ENCODE measurements around the gene FBXO31. TPM values are rescaled to one million over a fixed set of nuclear protein-coding genes. Genes with fewer than 3 reads are reported as not detected.

Gene FBXO31
- total RNA-seq, 1 donor from 2014 or later: 50.3 TPM

- no peak for ATAC-seq
- DNase-seq (ENCODE audit: low spot score): no peak
- intact Hi-C loops (cut with DNase I): no loop called here
These were observed 28.9 kb upstream of the FBXO31 start for GRCh38 chr16:87412371-87412995.

DNA sequence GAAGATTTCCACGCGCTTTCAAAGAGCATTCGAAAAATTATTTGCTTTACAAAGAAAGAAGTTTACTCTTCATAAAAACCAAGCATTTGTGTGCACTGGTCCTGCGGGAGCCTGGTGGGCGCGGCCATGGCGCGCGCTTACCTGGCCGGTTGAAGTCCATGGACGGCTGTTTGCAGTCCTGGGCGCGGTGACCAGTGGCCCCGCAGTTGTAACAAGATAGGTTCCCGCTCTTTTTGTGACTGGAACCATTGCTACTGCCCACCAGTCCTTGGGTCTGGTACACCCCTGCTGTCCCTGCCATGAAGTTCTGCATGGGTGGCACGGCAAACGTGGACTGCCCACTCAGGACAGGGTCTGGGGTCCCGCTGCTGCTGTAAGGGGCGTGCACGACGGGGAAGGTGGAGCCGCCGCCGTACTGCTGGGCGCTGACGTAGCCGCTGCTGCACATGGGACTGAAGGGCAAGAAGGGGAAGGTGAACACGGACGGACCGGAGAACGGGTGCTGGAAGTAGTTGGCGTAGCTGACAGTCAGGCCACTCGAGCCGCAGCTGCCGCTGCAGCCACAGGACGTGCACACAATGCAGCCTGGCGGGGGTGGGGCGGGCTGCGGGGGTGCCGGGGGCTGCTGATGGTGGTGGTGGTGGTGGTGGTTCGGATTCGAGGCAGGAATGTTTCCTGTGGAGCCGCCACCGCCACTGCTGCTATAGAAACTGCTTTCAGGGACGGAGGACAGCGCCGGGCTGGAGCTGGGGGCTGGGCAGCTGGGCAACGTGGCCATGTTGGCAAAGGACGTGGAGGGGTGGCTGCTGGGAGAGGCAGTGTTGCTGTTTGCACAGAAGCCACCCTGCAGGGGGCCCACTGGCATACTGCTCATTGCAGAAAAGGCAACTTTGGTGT lies 28.0 kb upstream of the FBXO31 start:
- ATAC-seq: no peak
- intact Hi-C loops (cut with DNase I): no loop called here
- DNase-seq (ENCODE audit: low spot score): no peak

- no peak for ATAC-seq
- intact Hi-C loops (cut with DNase I): no loop called here
- no peak for DNase-seq (ENCODE audit: low spot score)
These were observed 27.4 kb upstream of the FBXO31 start for GRCh38 chr16:87410968-87411367.

DNA sequence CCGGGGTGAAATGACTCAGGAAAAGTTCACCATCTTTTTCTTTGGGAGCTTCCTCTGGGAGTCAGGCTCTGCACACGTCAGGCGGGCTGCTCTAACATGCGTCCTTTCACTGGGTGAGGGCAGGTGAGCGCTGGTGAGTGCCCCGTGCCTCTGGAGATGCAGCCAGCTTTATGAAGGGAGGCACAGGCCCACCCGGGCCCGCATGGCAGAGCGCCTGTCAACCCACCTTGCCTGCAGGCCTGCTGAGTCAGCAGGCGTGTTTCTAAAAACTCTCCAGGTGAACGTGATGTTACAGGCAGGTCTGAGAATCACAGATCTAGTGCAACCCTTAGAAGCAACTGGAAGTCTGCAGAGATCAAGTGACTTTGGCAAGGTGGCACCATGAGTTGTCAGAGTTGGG lies 27.0 kb upstream of the FBXO31 start:
- no peak for DNase-seq (ENCODE audit: low spot score)
- intact Hi-C loops (cut with DNase I): no loop called here
- ATAC-seq: no peak

GRCh38 chr16:87409781-87410180 lies 26.2 kb upstream of the FBXO31 start:
- DNase-seq (ENCODE audit: low spot score) (peak; percentile 43), ATAC-seq (no peak)
- intact Hi-C loops (cut with DNase I): no loop called here

DNA sequence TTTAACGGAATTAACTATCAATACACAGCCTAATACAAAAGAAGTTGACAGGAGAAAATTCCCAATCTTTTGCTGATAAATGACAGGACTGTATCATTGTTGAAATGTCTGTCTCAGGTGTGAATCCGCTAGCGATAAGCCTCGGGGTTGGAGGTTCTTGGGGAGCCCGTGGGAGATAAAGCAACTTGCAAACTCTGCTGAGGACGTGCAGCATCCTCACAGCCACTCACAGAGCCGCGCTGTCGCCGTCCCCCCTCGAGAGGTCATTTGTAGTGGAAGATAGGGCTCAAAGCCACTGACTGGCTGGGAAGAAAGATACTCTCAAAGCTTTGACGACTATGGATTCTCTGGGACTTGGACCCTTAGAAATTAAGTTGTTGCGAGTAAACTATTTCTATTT lies 25.6 kb upstream of the FBXO31 start:
- intact Hi-C loops (cut with DNase I): no loop called here
- DNase-seq (ENCODE audit: low spot score) (peak; percentile 47), ATAC-seq (no peak)

- ATAC-seq (peak; percentile 41), DNase-seq (ENCODE audit: low spot score) (peak; percentile 62)
- intact Hi-C loops (cut with DNase I): no loop called here
These were observed 24.0 kb upstream of the FBXO31 start for GRCh38 chr16:87407511-87408112.

DNA sequence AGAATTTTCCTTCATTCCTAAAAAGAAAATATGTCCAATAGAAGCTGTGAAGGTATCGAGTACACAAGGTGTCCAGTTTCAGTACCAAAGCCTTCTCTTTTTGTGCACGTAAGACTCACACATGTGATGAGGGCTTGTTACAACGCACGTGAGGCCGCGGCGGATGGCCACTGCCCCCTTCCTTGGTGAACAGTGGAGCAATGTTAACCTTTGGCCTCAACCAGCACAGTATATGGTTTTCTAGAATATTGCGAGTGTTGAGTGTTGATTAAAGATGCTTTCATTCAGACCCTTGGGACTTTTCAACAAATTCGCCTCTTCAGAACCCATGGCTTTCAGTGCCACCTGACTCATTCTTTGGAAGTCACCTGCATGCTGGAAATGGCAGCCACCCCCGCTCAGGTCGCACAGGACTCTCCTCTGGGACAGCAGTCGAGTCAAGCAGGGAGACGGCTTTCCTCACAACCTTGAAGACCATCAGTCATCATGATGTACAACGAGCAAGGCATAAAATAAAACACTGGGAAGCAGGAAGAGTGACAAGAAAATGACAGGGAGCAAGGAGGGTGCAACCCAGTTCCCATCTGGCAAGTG lies 23.0 kb upstream of the FBXO31 start:
- intact Hi-C loops (cut with DNase I): no loop called here
- ATAC-seq (no peak), DNase-seq (ENCODE audit: low spot score) (peak; percentile 50)

- DNase-seq (ENCODE audit: low spot score): peak; percentile 46
- intact Hi-C loops (cut with DNase I): no loop called here
- ATAC-seq: peak; percentile 17
These were observed 21.4 kb upstream of the FBXO31 start for GRCh38 chr16:87404764-87405625.

DNA sequence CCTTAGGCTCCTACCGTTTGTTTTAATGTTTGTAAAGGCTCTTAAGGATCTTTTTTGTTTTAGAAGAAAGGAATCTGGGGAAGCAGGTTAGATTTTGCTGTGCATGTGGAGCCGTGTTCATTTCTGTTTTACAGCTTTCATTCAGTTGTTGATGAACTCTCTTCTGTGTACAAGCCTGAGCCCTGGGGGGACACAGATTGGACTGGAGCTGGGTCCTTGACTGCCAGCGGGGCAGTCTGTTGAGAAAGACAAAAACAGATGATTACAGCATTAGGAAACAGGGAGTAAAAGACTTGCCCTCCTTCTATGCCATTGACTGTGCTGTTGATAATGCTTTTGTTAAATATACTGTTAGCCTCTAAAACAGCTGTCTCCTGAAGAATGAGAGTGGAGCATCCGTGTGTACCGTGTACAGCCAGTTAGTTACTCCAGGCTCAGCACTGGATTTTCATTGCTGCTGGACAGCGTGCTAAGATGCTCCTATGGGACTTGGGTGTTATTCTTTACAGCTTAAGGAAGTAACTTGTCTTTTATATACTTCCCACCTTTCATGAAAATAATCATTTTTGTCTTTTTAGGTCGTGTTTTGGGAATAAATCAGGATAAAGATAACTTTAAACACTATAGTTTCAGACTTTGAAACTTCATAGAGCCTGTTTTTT lies 11.7 kb upstream of the FBXO31 start:
- DNase-seq (ENCODE audit: low spot score) (peak; percentile 12), ATAC-seq (no peak)
- intact Hi-C loops (cut with DNase I): loop anchor here (10.0 kb wide), 1 partner anchor 239 kb away; no protein-coding TSS in a partner anchor

GRCh38 chr16:87393680-87394055 lies 10.1 kb upstream of the FBXO31 start:
- ATAC-seq (no peak), DNase-seq (ENCODE audit: low spot score) (peak; percentile 52)
- intact Hi-C loops (cut with DNase I): loop anchor here (10.0 kb wide), 1 partner anchor 241 kb away; no protein-coding TSS in a partner anchor

- DNase-seq (ENCODE audit: low spot score) (peak; percentile 78), ATAC-seq (no peak)
These were observed 9.5 kb upstream of the FBXO31 start for GRCh38 chr16:87392821-87393679.

DNA sequence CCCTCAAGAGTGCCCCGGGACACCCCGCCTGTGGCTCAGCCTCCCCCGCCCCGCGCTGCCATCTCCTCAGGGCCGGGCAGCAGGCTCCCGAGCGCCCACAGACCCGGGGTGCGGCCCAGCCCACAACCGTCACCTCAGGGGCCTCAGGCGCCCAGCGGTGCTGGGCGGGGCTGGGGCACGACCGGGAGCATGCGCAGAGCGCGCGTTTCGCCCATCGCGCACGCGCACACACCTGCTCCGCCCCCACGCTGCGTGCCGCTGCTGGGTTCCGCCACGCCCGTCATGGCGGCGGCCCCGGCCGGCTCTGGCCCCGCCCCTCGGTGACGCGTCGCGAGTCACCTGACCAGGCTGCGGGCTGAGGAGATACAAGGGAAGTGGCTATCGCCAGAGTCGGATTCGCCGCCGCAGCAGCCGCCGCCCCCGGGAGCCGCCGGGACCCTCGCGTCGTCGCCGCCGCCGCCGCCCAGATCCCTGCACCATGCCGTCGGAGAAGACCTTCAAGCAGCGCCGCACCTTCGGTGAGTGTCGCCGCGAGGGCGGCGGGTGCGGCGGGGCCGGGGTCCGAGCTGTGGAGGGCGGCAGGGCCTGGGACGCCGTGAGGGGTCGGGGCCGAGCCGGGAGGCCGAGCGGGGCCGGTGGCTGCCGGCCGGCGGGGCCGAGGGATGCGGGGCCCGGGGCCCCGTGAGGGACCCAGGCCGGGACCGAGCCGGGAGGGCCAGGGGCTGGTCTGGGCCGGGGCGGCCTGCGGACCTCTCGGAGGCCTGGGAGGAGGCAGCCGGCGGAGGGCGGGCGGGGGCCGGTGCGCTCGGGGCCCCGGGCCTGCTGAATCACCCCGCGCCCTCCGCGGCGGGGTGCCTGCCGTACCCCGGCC lies 8.6 kb upstream of the FBXO31 start, which contains the start of gene MAP1LC3B:
MAP1LC3B (plus strand) TSS at position 387 of the 871 bp plus-strand sequence; CDS start at position 479, 92 bp downstream.
- ATAC-seq (peak; percentile 92), DNase-seq (ENCODE audit: low spot score) (peak; percentile 98)
- intact Hi-C loops (cut with DNase I): loop anchor here (10.0 kb wide), 1 partner anchor 243 kb away; no protein-coding TSS in a partner anchor

More at GRCh38 chr16:87392821-87393679, 9.5 kb upstream of the FBXO31 start:
- intact Hi-C loops (cut with DNase I): loop anchor here (10.0 kb wide), 1 partner anchor 242 kb away; no protein-coding TSS in a partner anchor

GRCh38 chr16:87391324-87391949 lies 7.9 kb upstream of the FBXO31 start:
- DNase-seq (ENCODE audit: low spot score) (peak; percentile 88), ATAC-seq (peak; percentile 25)
- intact Hi-C loops (cut with DNase I): loop anchor here (10.0 kb wide), 1 partner anchor 243 kb away; no protein-coding TSS in a partner anchor

DNA sequence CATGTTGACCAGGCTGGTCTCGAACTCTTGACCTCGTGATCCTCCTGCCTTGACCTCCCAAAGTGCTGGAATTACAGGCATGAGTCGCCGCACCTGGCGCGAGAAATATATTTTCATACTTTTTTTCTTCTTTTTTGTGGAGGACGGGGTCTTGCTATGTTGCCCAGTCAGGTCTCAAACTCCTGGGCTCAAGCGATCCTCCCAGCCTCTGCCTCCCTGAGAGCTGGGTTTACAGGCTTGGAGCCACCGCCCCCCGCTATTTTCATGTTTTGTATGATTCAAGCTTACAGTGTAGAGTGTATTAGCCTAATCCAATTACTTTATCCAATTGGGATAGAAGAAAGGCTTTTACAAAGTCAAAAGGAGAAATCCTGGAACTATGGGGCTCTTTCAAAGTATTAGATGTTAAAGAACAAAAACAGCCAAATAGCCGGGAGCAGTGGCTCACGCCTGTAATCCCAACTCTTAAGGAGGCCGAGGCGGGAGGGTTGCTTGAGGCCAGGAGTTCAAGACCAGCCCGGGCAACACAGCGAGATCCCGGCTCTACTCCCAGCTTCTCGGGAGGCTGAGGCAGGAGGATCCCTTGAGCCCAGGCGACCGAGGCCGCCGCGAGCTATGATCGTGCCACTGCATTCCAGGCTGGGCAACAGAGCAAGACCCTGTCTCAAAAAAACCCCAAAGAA lies 7.2 kb upstream of the FBXO31 start:
- peak; percentile 61 for DNase-seq (ENCODE audit: low spot score)
- intact Hi-C loops (cut with DNase I): loop anchor here (10.0 kb wide), 1 partner anchor 244 kb away; no protein-coding TSS in a partner anchor

More for the DNA sequence above, 7.2 kb upstream of the FBXO31 start:
- no peak for ATAC-seq
